WTC11 (cell line): Measurements from ENCODE around the gene PLPP4. TPM values are rescaled to one million over a fixed set of nuclear protein-coding genes. Genes with fewer than 3 reads are reported as not detected.

Experiments used
- ATAC-seq: fragments of 200-7000 bp; cut with Tn5 transposase; 2 replicates; pipeline ENCODE4 v1.10.0; 2021; ENCODE audit warnings: mild to moderate bottlenecking, moderate library complexity
- CTCF ChIA-PET: fragments of 300-600 bp; sonication (Branson Sonifier 250); formaldehyde crosslinking; loops from one replicate; lab custom pipeline; 2021; ENCODE audit warnings: antibody characterized with exemption; lab: Charles Lee
- POLR2A ChIA-PET: fragments of 350-600 bp; sonication (Branson Sonifier 250); formaldehyde crosslinking; loops from one replicate; lab custom pipeline; 2021; ENCODE audit warnings: antibody characterized with exemption; lab: Charles Lee
- DNase-seq: peaks from one replicate; pipeline ENCODE4 v3.0.0; 2021; ENCODE audit warnings: low spot score
- H3K27ac Mint-ChIP-seq: 2 replicates; pipeline ENCODE4 v1.8.0; 2021; ENCODE audit warnings: mixed read lengths
- H3K27me3 Mint-ChIP-seq: 2 replicates; pipeline ENCODE4 v1.8.0; 2021; ENCODE audit warnings: low read depth, mild to moderate bottlenecking, moderate library complexity, mixed read lengths
- H3K36me3 Mint-ChIP-seq: 2 replicates; pipeline ENCODE4 v1.8.0; 2021; ENCODE audit warnings: mixed read lengths
- H3K4me1 Mint-ChIP-seq: 2 replicates; pipeline ENCODE4 v1.8.0; 2022; ENCODE audit warnings: mixed read lengths
- H3K4me3 Mint-ChIP-seq: 2 replicates; pipeline ENCODE4 v1.8.0; 2021; ENCODE audit warnings: mild to moderate bottlenecking, moderate library complexity, mixed read lengths
- H3K9me3 Mint-ChIP-seq: 2 replicates; pipeline ENCODE4 v1.8.0; 2021; ENCODE audit warnings: mixed read lengths
- AR ChIP-seq: fragments of 250-450 bp; sonication (Bioruptor Pico); IDR thresholded peaks from 2 replicates; pipeline ENCODE4 v1.9.0; 2021; ENCODE audit warnings: mild to moderate bottlenecking
- CTCF ChIP-seq: fragments of 200-600 bp; IDR thresholded peaks from 2 replicates; pipeline ENCODE4 v1.8.0; 2022; ENCODE audit warnings: antibody characterized with exemption
- E2F1 ChIP-seq: sonication (generic); formaldehyde crosslinking; IDR thresholded peaks from 2 replicates; pipeline ENCODE4 v1.8.0; 2022; ENCODE audit warnings: mild to moderate bottlenecking, missing genetic modification reagents
- GRHL2 ChIP-seq: fragments of 250-450 bp; sonication (Bioruptor Pico); IDR thresholded peaks from 2 replicates; pipeline ENCODE4 v1.8.0; 2022; ENCODE audit warnings: mild to moderate bottlenecking, moderate library complexity; ENCODE audit not compliant: insufficient replicate concordance, severe bottlenecking
- IRF2 ChIP-seq: sonication (generic); formaldehyde crosslinking; IDR thresholded peaks from 2 replicates; pipeline ENCODE4 v1.8.0; 2022; ENCODE audit warnings: low read depth, missing genetic modification reagents, borderline replicate concordance
- JAZF1 ChIP-seq: fragments of 250-450 bp; sonication (Bioruptor Pico); IDR thresholded peaks from 2 replicates; pipeline ENCODE4 v1.9.0; 2021; ENCODE audit warnings: moderate library complexity, mild to moderate bottlenecking, inconsistent platforms
- JUN ChIP-seq: sonication (generic); formaldehyde crosslinking; IDR thresholded peaks from 2 replicates; pipeline ENCODE4 v1.8.0; 2023; ENCODE audit warnings: mild to moderate bottlenecking, missing genetic modification reagents
- KAT7 ChIP-seq: sonication (generic); formaldehyde crosslinking; IDR thresholded peaks from 2 replicates; pipeline ENCODE4 v1.8.1; 2023; ENCODE audit warnings: missing genetic modification reagents, mild to moderate bottlenecking, borderline replicate concordance
- NR2C2 ChIP-seq: sonication (generic); formaldehyde crosslinking; IDR thresholded peaks from 2 replicates; pipeline ENCODE4 v1.8.0; 2022; ENCODE audit warnings: mild to moderate bottlenecking, missing genetic modification reagents
- PREB ChIP-seq: sonication (generic); formaldehyde crosslinking; IDR thresholded peaks from 2 replicates; pipeline ENCODE4 v1.8.1; 2022; ENCODE audit warnings: mild to moderate bottlenecking, missing genetic modification reagents, moderate library complexity, borderline replicate concordance
- PRRX2 ChIP-seq: fragments of 250-450 bp; sonication (Bioruptor Pico); IDR thresholded peaks from 2 replicates; pipeline ENCODE4 v1.8.0; 2021; ENCODE audit warnings: mild to moderate bottlenecking
- RORB ChIP-seq: fragments of 250-450 bp; sonication (Bioruptor Pico); IDR thresholded peaks from 2 replicates; pipeline ENCODE4 v1.9.0; 2021; ENCODE audit warnings: mild to moderate bottlenecking
- SMAD4 ChIP-seq: sonication (generic); formaldehyde crosslinking; IDR thresholded peaks from 2 replicates; pipeline ENCODE4 v1.8.0; 2022; ENCODE audit warnings: mild to moderate bottlenecking, missing genetic modification reagents
- SP1 ChIP-seq: sonication (generic); formaldehyde crosslinking; conservative IDR thresholded peaks from 2 replicates; pipeline ENCODE4 v1.8.1; 2022; ENCODE audit warnings: missing genetic modification reagents
- TCF7 ChIP-seq: sonication (generic); formaldehyde crosslinking; IDR thresholded peaks from 2 replicates; pipeline ENCODE4 v1.8.0; 2022; ENCODE audit warnings: mild to moderate bottlenecking, low read depth, missing genetic modification reagents, moderate library complexity
- ZBTB43 ChIP-seq: sonication (generic); formaldehyde crosslinking; IDR thresholded peaks from 2 replicates; pipeline ENCODE4 v1.8.1; 2023; ENCODE audit warnings: mild to moderate bottlenecking, missing genetic modification reagents
- ZNF423 ChIP-seq: fragments of 250-450 bp; sonication (Bioruptor Pico); IDR thresholded peaks from 2 replicates; pipeline ENCODE4 v2.1.2; 2022; ENCODE audit warnings: mild to moderate bottlenecking, moderate library complexity
- ZNF671 ChIP-seq: fragments of 250-450 bp; sonication (Bioruptor Pico); IDR thresholded peaks from 2 replicates; pipeline ENCODE4 v1.8.0; 2021; ENCODE audit warnings: mild to moderate bottlenecking
- total RNA-seq: library from RNA; stranded (reverse); gene quantifications from 3 replicates; pipeline ENCODE4 v1.2.3, GENCODE V29; 2021
- TF ChIP-seq, protein P1 (sequence below): sonication (generic); formaldehyde crosslinking; IDR thresholded peaks from 2 replicates; pipeline ENCODE4 v1.8.1; 2023; ENCODE audit warnings: mild to moderate bottlenecking, missing genetic modification reagents, moderate library complexity
- TF ChIP-seq, protein P2 (sequence below): fragments of 250-450 bp; sonication (Bioruptor Pico); IDR thresholded peaks from 2 replicates; pipeline ENCODE4 v1.9.0; 2021; ENCODE audit warnings: moderate library complexity, mild to moderate bottlenecking, inconsistent platforms, borderline replicate concordance

The PLPP4 gene
- total RNA-seq, 1 experiment from 2014 or later = 0.15 TPM

DNA sequence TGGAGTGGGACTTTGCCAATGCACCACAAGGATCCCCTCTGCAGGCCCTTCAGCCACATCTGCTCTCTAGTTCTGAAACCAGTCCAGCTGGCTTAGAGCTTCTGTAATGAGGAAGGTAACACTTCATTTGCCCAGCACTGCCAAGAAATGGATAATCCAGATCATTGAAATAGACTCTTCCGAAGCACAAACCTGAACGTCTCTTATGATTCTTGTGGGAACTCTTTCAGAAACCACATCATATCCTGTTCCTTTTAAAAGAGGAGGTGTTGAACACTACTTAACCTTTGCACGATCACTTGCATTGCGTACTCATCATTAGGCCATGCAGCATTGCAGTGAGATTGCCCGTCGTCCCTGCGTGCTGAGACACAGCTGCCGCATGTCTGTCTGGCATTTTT lies 25.8 kb upstream of the PLPP4 start (continued):
- TF ChIP-seq KAT7 (CRISPR knock-in tag) (no peak), TCF7 (no peak), CTCF (no peak)

GRCh38 chr10:120432209-120432608 lies 24.8 kb upstream of the PLPP4 start:
- ATAC-seq = no peak
- 0 out of 2 replicates have a peak, but pooled peaks cover 6% of the 10 kb centered on the region for H3K4me1 Mint-ChIP-seq

GRCh38 chr10:120433141-120433540 lies 23.9 kb upstream of the PLPP4 start:
- H3K27ac Mint-ChIP-seq = no peak overlapping the region
- H3K4me3 Mint-ChIP-seq = no peak overlapping the region
- peaks cover 7% of the 10 kb centered on the region for H3K9me3 Mint-ChIP-seq
- CTCF ChIA-PET = interaction anchor here (1.0 kb wide), 1 partner anchor 212 kb away, joined by 3 read pairs; no protein-coding TSS in a partner anchor
- no peaks in the 10 kb centered on the region for H3K27me3 Mint-ChIP-seq
- ATAC-seq (no peak), DNase-seq (no peak)
- H3K4me1 Mint-ChIP-seq = 0 out of 2 replicates have a peak, but pooled peaks cover 6% of the 10 kb centered on the region
- POLR2A ChIA-PET = no interaction called here
- H3K36me3 Mint-ChIP-seq = no peaks in the 10 kb centered on the region
- TF ChIP-seq JAZF1 (CRISPR knock-in tag) (no peak), PREB (CRISPR knock-in tag) (no peak), SMAD4 (CRISPR knock-in tag) (no peak), NR2C2 (CRISPR knock-in tag) (no peak), RORB (CRISPR knock-in tag) (no peak), IRF2 (CRISPR knock-in tag) (no peak), PRRX2 (CRISPR knock-in tag) (no peak), ZNF423 (CRISPR knock-in tag) (no peak), GRHL2 (CRISPR knock-in tag) (no peak), JUN (CRISPR knock-in tag) (no peak)
- TF ChIP-seq, protein P1, sequence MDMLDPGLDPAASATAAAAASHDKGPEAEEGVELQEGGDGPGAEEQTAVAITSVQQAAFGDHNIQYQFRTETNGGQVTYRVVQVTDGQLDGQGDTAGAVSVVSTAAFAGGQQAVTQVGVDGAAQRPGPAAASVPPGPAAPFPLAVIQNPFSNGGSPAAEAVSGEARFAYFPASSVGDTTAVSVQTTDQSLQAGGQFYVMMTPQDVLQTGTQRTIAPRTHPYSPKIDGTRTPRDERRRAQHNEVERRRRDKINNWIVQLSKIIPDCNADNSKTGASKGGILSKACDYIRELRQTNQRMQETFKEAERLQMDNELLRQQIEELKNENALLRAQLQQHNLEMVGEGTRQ (CRISPR knock-in tag) = no peak

More at GRCh38 chr10:120432209-120432608, 24.8 kb upstream of the PLPP4 start:
- peaks cover 7% of the 10 kb centered on the region for H3K9me3 Mint-ChIP-seq
- H3K27ac Mint-ChIP-seq = no peak overlapping the region
- no peaks in the 10 kb centered on the region for H3K27me3 Mint-ChIP-seq
- ChIA-PET CTCF (interaction anchor here (1.7 kb wide), 1 partner anchor 9 kb away, joined by 6 read pairs; no protein-coding TSS in a partner anchor), POLR2A (no interaction called here)
- no peak for DNase-seq
- H3K4me3 Mint-ChIP-seq = no peak overlapping the region
- TF ChIP-seq ZNF671 (no peak), E2F1 (CRISPR knock-in tag) (no peak), SP1 (no peak), ZBTB43 (no peak), AR (CRISPR knock-in tag) (no peak)
- TF ChIP-seq, protein P2, sequence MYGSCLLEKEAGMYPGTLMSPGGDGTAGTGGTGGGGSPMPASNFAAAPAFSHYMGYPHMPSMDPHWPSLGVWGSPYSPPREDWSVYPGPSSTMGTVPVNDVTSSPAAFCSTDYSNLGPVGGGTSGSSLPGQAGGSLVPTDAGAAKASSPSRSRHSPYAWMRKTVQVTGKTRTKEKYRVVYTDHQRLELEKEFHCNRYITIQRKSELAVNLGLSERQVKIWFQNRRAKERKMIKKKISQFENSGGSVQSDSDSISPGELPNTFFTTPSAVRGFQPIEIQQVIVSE (CRISPR knock-in tag) = no peak
- no peaks in the 10 kb centered on the region for H3K36me3 Mint-ChIP-seq
